ENCODE measurements around the gene SLC27A3. TPM values are rescaled to one million over a fixed set of nuclear protein-coding genes. Genes with fewer than 3 reads are reported as not detected.

The SLC27A3 gene
- total and polyA plus RNA-seq, 9 of the 15 experiments (the other 6 are each of a cell fraction or from before 2014, with no cell fraction given): 0.57 to 5.2 (median 2.8) TPM

DNA sequence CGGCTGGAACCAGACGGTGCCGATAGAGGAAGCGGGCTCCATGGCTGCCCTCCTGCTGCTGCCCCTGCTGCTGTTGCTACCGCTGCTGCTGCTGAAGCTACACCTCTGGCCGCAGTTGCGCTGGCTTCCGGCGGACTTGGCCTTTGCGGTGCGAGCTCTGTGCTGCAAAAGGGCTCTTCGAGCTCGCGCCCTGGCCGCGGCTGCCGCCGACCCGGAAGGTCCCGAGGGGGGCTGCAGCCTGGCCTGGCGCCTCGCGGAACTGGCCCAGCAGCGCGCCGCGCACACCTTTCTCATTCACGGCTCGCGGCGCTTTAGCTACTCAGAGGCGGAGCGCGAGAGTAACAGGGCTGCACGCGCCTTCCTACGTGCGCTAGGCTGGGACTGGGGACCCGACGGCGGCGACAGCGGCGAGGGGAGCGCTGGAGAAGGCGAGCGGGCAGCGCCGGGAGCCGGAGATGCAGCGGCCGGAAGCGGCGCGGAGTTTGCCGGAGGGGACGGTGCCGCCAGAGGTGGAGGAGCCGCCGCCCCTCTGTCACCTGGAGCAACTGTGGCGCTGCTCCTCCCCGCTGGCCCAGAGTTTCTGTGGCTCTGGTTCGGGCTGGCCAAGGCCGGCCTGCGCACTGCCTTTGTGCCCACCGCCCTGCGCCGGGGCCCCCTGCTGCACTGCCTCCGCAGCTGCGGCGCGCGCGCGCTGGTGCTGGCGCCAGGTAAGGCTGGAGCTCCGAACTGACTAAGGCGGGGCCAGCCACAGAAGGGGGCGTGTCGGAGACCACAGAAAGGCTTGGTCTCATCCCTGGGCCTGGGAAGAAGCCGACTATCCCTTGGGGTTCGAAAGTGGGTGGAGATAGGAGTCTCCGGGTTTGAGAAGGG is 486 bp downstream of the SLC27A3 start (continued):
- TF ChIP-seq, protein P1, sequence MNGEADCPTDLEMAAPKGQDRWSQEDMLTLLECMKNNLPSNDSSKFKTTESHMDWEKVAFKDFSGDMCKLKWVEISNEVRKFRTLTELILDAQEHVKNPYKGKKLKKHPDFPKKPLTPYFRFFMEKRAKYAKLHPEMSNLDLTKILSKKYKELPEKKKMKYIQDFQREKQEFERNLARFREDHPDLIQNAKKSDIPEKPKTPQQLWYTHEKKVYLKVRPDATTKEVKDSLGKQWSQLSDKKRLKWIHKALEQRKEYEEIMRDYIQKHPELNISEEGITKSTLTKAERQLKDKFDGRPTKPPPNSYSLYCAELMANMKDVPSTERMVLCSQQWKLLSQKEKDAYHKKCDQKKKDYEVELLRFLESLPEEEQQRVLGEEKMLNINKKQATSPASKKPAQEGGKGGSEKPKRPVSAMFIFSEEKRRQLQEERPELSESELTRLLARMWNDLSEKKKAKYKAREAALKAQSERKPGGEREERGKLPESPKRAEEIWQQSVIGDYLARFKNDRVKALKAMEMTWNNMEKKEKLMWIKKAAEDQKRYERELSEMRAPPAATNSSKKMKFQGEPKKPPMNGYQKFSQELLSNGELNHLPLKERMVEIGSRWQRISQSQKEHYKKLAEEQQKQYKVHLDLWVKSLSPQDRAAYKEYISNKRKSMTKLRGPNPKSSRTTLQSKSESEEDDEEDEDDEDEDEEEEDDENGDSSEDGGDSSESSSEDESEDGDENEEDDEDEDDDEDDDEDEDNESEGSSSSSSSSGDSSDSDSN (IDR thresholded peaks at IDR 0.05; ENCODE audit: borderline replicate concordance in 1 of 2, low read depth in 2 of 2, low read length in 2 of 2): peak in 1 of 2 experiments; percentile 21; a peak in 1 of 4 replicates
- TF ChIP-seq ZNF133 (CRISPR knock-in tag; IDR thresholded peaks at IDR 0.05): no peak
- peak in 1 of 2 experiments; percentile 33; a peak in 1 of 4 replicates for TF ChIP-seq HDAC1 (IDR thresholded peaks at IDR 0.05)
- peak; percentile 20; the same call in 1 of the 2 replicates for TF ChIP-seq GABPB1 (CRISPR knock-in tag; IDR thresholded peaks at IDR 0.05)
- 0 out of 2 replicates have a peak, but pooled peaks have one; percentile 14 for TF ChIP-seq MTA3 (IDR thresholded peaks at IDR 0.05; ENCODE audit: borderline replicate concordance)
- no peak for TF ChIP-seq EP400 (IDR thresholded peaks at IDR 0.05)
- 0 out of 2 replicates have a peak, but pooled peaks have one; percentile 19 for TF ChIP-seq PTBP1 (IDR thresholded peaks at IDR 0.05; ENCODE audit: low read depth, low read length)
- peak; percentile 93 for TF ChIP-seq ZBTB33 (CRISPR knock-in tag; IDR thresholded peaks at IDR 0.05)
- 0 out of 4 replicates have a peak, but pooled peaks of 1 of the 2 experiments have one; percentile 30 for TF ChIP-seq KDM4B (IDR thresholded peaks at IDR 0.05; ENCODE audit: borderline replicate concordance in 2 of 2, low read depth in 1 of 2)
- 0 out of 2 replicates have a peak, but pooled peaks have one; percentile 14 for TF ChIP-seq MAX (CRISPR knock-in tag; IDR thresholded peaks at IDR 0.05)
- 0 out of 2 replicates have a peak, but pooled peaks have one; percentile 42 for TF ChIP-seq MYC (IDR thresholded peaks at IDR 0.05; ENCODE audit: low read depth, low read length)
- no peak for TF ChIP-seq MYC (CRISPR knock-in tag; IDR thresholded peaks at IDR 0.05; ENCODE audit: borderline replicate concordance, low read depth)
- TF ChIP-seq OTX1 (CRISPR knock-in tag; IDR thresholded peaks at IDR 0.05): no peak

Measured in K562 (cell line).